C4-2B (cell line): ENCODE measurements around the gene ADAMTS19.

Source experiments
- H3K27ac ChIP-seq: fragments of 450-650 bp; 2 replicates; pipeline ENCODE4 v1.5.1; 2017
- CTCF ChIP-seq: fragments of 450-650 bp; conservative IDR thresholded peaks from 2 replicates; pipeline ENCODE4 v1.5.1; 2017; ENCODE audit warnings: mild to moderate bottlenecking
- ZFX ChIP-seq: fragments of 450-650 bp; IDR thresholded peaks from 2 replicates; pipeline ENCODE4 v1.6.1; 2017

ADAMTS19 gene

GRCh38 chr5:129601576-129601975, 141.5 kb downstream of the ADAMTS19 start:
- no peak overlapping the region for H3K27ac ChIP-seq
- no peak for TF ChIP-seq ZFX
- TF ChIP-seq CTCF, result no peak

- no peak overlapping the region for H3K27ac ChIP-seq
- no peak for TF ChIP-seq CTCF
- TF ChIP-seq ZFX, result no peak
Measured at GRCh38 chr5:129608350-129608749, 148.3 kb downstream of the ADAMTS19 start.

- no peak for TF ChIP-seq ZFX
- TF ChIP-seq CTCF, result no peak
- no peak overlapping the region for H3K27ac ChIP-seq
Measured at GRCh38 chr5:129609710-129610109, 149.6 kb downstream of the ADAMTS19 start.

GRCh38 chr5:129616517-129616916, 156.4 kb downstream of the ADAMTS19 start:
- H3K27ac ChIP-seq, result no peak overlapping the region
- TF ChIP-seq CTCF, result no peak
- TF ChIP-seq ZFX, result no peak

- TF ChIP-seq ZFX (no peak), CTCF (no peak)
Measured at GRCh38 chr5:129617206-129617605, 157.1 kb downstream of the ADAMTS19 start.

GRCh38 chr5:129619782-129620181, 159.7 kb downstream of the ADAMTS19 start:
- no peak for TF ChIP-seq CTCF
- no peak for TF ChIP-seq ZFX
- H3K27ac ChIP-seq, result no peak overlapping the region

More at GRCh38 chr5:129617206-129617605, 157.1 kb downstream of the ADAMTS19 start:
- H3K27ac ChIP-seq, result no peak overlapping the region

GRCh38 chr5:129622531-129622930, 162.4 kb downstream of the ADAMTS19 start:
- H3K27ac ChIP-seq, result no peak overlapping the region
- TF ChIP-seq CTCF (no peak), ZFX (no peak)
